Heart left ventricle (tissue), 13 donors: Measurements from ENCODE around the gene SHROOM3.

ENCODE experiments used
- CTCF ChIP-seq, 12 donors: fragments of 200-600 bp; sonication (generic) in 4 of 12; IDR thresholded peaks; one replicate each; pipeline versions ENCODE4 v1.5.0 to v1.8.0; 2018 to 2022; ENCODE audit warnings: antibody characterized with exemption in 12 of 12, mild to moderate bottlenecking in 5 of 12
- POLR2A ChIP-seq, 2 donors: fragments of 450-650 bp; IDR thresholded peaks; one replicate each; pipeline ENCODE4 v1.6.1; 2017; ENCODE audit warnings: antibody characterized with exemption in 2 of 2, mild to moderate bottlenecking in 2 of 2, moderate library complexity in 2 of 2
- donor health status: ischemic (EF 13 %, LVEDD 7.1; RV severe dilation, severe dysfunction).
- donor health status: DM: no; HTN: yes; CAD: no.
- donor health status: DM: no; HTN: no; CAD: no.
- donor health status: ischemic (EF 25% LVEDD 6.9; RV normal size, moderate dysfunction).
- donor health status: ischemic (EF 25% LVEDD 5.7; RV mildly dilated, moderate dysfunction).
- donor health status: ischemic (EF 35%, LVEDD 5.7; RV mildly dilated, moderate dysfunction).
- donor health status: nonischemic (EF 11% LVEDD 7.7; RV severe dilation, severe dysfunction).
- donor health status: DM: yes; HTN: yes; CAD: no.
- donor health status: PGD.
- donor health status: ischemic (EF 29% LVEDD 5.4; RV normal size, mild dysfunction).
- donor health status: nonischemic (EF 23%, LVEDD 6.1; RV moderate dilation, normal function).

- TF ChIP-seq CTCF (IDR thresholded peaks at IDR 0.05) (no peak), POLR2A (IDR thresholded peaks at IDR 0.05) (no peak)
Observed at GRCh38 chr4:76592460-76592859, 157.4 kb downstream of the SHROOM3 start.
